GM19438 (cell line): ENCODE results near the gene CCDC170.

ENCODE experiments used
- ATAC-seq: cut with Tn5 transposase; IDR thresholded peaks from one replicate; pipeline ENCODE4 v1.9.1; 2021; ENCODE audit warnings: low read depth; ENCODE audit not compliant: unreplicated experiment

The CCDC170 gene

GRCh38 chr6:151649835-151650234 is 156.0 kb downstream of the CCDC170 start:
- no peak for ATAC-seq

GRCh38 chr6:151651639-151652038 is 157.8 kb downstream of the CCDC170 start:
- ATAC-seq, result no peak

DNA sequence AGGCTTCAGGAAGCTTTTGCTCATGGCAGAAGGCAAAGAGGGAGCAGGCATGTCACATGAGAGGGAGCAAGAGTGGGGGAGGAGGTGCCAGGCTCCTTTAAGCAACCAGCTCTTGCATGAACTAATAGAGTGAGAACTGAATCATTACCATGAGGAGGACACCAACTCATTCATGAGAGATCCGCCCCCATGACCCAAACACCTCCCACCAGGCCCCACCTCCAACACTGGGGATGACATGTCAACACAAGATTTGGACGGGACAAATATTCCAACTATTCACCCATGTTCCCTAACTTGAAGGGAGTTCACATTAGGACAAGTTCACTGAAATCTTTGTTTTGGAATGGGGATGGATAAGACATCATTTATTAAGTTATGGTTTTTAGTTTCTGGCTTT is 158.5 kb downstream of the CCDC170 start:
- ATAC-seq, result no peak

GRCh38 chr6:151655099-151655498 is 161.3 kb downstream of the CCDC170 start:
- no peak for ATAC-seq

- ATAC-seq, result no peak
These were observed 162.6 kb downstream of the CCDC170 start for GRCh38 chr6:151656392-151656791.

DNA sequence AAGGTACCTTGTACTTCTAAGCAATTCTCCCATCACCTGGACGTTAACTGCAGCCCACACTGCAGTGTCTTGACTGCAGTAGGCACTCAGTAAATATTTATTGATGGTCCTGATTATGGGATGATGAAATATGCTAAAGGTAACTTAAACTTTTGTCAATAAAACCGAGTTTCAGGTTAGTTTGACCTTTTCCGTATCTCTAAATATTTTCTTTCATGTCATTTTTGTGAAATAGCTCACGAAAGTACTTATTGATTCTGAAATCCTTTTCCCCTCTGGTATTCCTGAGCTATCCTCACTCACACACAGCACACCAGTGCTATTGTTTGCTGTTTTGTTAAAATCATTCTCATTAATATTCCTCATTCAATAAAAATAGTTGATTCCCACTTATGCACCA is 164.3 kb downstream of the CCDC170 start:
- no peak for ATAC-seq

DNA sequence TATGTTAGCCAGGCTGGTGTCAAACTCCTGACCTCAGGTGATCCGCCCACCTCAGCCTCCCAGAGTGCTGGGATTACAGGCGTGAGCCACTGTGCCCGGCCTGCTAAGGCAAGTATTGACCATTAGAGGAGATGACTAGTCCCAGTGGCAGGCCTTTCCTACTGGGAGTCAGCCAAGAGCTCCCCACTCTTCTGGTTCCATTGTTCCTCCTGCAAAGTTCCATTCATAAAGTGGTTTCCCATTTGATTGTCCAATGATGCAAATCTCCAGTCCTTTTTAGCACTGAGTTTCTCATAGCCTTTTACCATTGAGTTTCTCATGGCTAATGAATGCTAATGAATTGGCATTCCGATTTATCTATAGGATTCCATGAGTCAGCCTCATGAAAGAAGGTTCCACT is 165.4 kb downstream of the CCDC170 start:
- ATAC-seq, result no peak

GRCh38 chr6:151661509-151661908 is 167.7 kb downstream of the CCDC170 start:
- no peak for ATAC-seq

DNA sequence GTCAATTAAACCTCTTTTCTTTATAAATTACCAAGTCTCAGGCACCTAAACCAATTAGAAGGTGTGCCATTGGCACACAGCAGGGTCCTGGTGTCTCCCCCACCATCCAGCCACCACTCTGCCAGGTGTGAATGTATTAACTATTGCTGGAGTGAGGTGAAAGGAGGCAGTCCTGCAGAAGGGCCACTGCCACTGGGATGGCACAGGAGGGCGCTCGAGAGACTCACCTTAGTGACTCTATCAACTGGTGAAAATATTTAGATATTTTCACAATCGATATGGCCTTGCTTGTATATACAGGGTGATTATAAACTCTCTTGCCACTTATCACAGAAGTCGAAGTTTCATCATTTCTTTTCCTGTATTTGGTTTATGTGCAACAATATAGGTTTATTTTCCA is 168.1 kb downstream of the CCDC170 start:
- no peak for ATAC-seq

GRCh38 chr6:151663559-151663958 is 169.7 kb downstream of the CCDC170 start:
- ATAC-seq, result no peak

DNA sequence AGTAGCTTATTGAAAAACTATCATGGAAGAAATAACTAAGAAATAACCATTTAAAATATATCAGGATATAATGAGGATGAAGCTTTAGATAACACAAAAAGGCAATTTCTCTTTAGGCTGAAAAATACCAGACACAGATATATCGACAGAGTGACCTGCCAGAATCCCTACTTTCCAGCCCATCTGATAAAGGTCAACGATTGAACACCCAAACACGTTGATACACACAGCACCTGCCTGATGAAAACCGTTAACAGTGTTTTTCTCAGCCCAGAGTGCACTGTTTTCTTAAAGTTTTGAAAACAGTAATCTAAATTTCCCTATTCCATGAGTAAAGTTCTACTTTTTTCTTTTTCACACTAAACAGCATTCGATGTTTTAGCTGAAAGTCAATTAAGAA is 170.6 kb downstream of the CCDC170 start:
- no peak for ATAC-seq

- ATAC-seq, result no peak
These were observed 171.5 kb downstream of the CCDC170 start for GRCh38 chr6:151665329-151665728.

DNA sequence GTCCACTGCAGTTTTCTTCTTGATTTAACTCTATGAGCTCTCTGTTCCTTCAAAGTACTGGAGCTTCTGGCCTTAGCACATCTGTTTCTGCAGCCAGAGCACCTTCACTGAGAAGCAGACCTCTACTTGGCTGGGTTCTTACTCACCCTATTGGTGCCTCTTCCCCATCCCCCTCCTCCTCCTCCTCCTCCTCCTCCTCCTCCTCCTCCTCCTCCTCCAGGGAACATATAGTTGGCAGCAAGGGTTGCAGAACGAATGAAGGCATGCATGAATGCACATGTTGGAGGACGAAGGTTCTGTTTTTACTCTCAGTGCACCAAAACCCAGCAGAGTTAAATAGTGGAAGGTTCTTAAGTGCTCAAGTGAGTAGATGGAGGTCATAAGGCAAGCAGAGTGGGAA is 172.7 kb downstream of the CCDC170 start:
- no peak for ATAC-seq

DNA sequence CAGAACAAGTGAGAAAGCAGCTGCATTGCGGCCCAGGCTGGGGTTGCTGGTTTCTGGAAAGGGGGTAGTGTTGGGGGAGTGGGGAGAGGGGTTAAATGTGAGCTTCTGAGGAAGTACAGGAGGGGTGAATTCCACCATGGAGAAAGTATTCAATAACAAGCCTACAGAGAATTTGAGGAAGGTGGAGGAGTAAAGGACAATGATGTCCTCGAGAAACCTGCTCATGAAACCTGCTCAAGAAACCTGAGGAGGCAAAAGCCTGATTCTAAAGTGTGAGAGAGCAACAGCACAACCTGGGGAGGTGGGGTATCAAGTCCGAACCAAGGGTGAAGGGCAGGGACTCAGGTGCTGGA is 175.4 kb downstream of the CCDC170 start:
- ATAC-seq, result no peak

DNA sequence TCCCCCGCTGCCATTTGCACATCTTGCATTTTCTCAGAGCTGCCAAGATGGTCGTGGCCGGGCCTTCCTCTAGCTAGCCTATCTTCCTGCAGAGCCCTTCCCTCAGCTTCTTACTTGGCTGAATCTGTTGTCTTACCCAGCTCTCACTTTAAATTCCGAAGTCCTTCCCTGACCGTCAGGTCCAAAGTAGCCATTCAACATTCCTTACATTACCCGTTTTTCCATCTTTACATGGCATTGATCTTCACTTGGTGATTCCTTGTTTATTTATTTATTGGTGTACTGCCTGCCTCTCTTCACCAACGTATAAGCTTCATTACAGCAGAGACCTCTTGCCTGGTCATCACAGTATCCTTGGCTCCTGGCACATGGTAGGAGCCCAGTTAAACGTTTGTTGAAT is 176.3 kb downstream of the CCDC170 start:
- no peak for ATAC-seq
